Activated B cell treated with CpG ODN at 0.5 μM for 24 hours (primary cell): Measurements from ENCODE around the gene PCNA. TPM values are rescaled to one million over a fixed set of nuclear protein-coding genes. Genes with fewer than 3 reads are reported as not detected.
A peak's percentile ranks its signal among the peaks of the same experiment; 100 is the strongest.

ENCODE experiments used
- ATAC-seq: fragments of 200-7000 bp; cut with Tn5 transposase; one replicate; pipeline ENCODE4 v1.10.0; 2021; ENCODE audit warnings: low read depth, mild to moderate bottlenecking, moderate library complexity
- CTCF ChIA-PET: fragments of 350-600 bp; sonication (Branson Sonifier 250); formaldehyde crosslinking; loops from one replicate; lab custom pipeline; 2021; ENCODE audit warnings: antibody characterized with exemption; lab: Charles Lee
- POLR2A ChIA-PET: fragments of 350-600 bp; sonication (Branson Sonifier 250); formaldehyde crosslinking; loops from one replicate; lab custom pipeline; 2021; ENCODE audit warnings: antibody characterized with exemption; lab: Charles Lee
- DNase-seq: peaks from one replicate; pipeline ENCODE4 v3.0.0; 2022
- H3K27ac Mint-ChIP-seq: one replicate; pipeline ENCODE4 v1.8.0; 2020; ENCODE audit warnings: mixed read lengths
- H3K27me3 Mint-ChIP-seq: one replicate; pipeline ENCODE4 v1.8.0; 2021; ENCODE audit warnings: mixed read lengths
- H3K36me3 Mint-ChIP-seq: one replicate; pipeline ENCODE4 v1.8.0; 2021; ENCODE audit warnings: low read depth, mixed read lengths
- H3K4me1 Mint-ChIP-seq: one replicate; pipeline ENCODE4 v1.8.0; 2021; ENCODE audit warnings: mixed read lengths
- H3K4me3 Mint-ChIP-seq: one replicate; pipeline ENCODE4 v1.8.0; 2020; ENCODE audit warnings: mild to moderate bottlenecking, mixed read lengths
- H3K9me3 Mint-ChIP-seq: one replicate; pipeline ENCODE4 v1.8.0; 2020; ENCODE audit warnings: mixed read lengths
- intact Hi-C: fragments of 100-400 bp; cut with micrococcal nuclease; formaldehyde crosslinking; loops from one replicate; pipeline ENCODE4 v1.15.1; 2024
- total RNA-seq: library from RNA; stranded (reverse); gene quantifications from 2 replicates; pipeline ENCODE4 v1.2.3, GENCODE V29; 2022
- TF ChIP-seq, protein P1 (sequence below): fragments of 200-600 bp; IDR thresholded peaks from one replicate; pipeline ENCODE4 v1.8.0; 2022; ENCODE audit warnings: antibody characterized with exemption, mild to moderate bottlenecking

The PCNA gene
- total RNA-seq: 62.0 and 69.9 TPM in 2 replicates

- Mint-ChIP-seq H3K27ac (peak within 1 kb of the TSS; percentile 94), H3K9me3 (no peaks in the 10 kb centered on the region), H3K4me3 (peak within 1 kb of the TSS; percentile 94), H3K4me1 (peaks cover 27% of the 10 kb centered on the region), H3K36me3 (peaks cover 37% of the 10 kb centered on the region), H3K27me3 (no peaks in the 10 kb centered on the region)
- TF ChIP-seq, protein P1, sequence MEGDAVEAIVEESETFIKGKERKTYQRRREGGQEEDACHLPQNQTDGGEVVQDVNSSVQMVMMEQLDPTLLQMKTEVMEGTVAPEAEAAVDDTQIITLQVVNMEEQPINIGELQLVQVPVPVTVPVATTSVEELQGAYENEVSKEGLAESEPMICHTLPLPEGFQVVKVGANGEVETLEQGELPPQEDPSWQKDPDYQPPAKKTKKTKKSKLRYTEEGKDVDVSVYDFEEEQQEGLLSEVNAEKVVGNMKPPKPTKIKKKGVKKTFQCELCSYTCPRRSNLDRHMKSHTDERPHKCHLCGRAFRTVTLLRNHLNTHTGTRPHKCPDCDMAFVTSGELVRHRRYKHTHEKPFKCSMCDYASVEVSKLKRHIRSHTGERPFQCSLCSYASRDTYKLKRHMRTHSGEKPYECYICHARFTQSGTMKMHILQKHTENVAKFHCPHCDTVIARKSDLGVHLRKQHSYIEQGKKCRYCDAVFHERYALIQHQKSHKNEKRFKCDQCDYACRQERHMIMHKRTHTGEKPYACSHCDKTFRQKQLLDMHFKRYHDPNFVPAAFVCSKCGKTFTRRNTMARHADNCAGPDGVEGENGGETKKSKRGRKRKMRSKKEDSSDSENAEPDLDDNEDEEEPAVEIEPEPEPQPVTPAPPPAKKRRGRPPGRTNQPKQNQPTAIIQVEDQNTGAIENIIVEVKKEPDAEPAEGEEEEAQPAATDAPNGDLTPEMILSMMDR: no peak
- CTCF ChIA-PET: interaction anchor here (1.0 kb wide), 2 partner anchors 72 to 73 kb away, joined by 5 to 6 read pairs; no protein-coding TSS in a partner anchor
- peak; percentile 91 for DNase-seq
- POLR2A ChIA-PET: interaction anchor here (0.5 to 1.6 kb wide), 9 partner anchors 9 to 313 kb away, joined by 3 to 8 read pairs (median 3); no protein-coding TSS in a partner anchor
- peak; percentile 95 for ATAC-seq
- intact Hi-C loops: loop anchor here (1.0 kb wide), 1 partner anchor 8 kb away; the partner anchor contains the start of gene CDS2
Measured at GRCh38 chr20:5119435-5120184, at the start of gene PCNA. TSS of gene PCNA (minus strand) at chr20:5119958. CDS start at chr20:5119798, 160 bp downstream.

GRCh38 chr20:5168651-5169396 is 49.1 kb upstream of the PCNA start:
- peak; percentile 64 for ATAC-seq
- no peak for DNase-seq
- ChIA-PET POLR2A (interaction anchor here (1.7 kb wide), 1 partner anchor 42 kb away, joined by 5 read pairs; the partner anchor contains the start of gene CDS2), CTCF (interaction anchor here (0.9 to 2.2 kb wide), 2 partner anchors 11 to 43 kb away, joined by 3 to 9 read pairs; partner anchors contain the start of gene CDS2)
- H3K27ac Mint-ChIP-seq: peak overlapping the region; percentile 59
- H3K27me3 Mint-ChIP-seq: no peaks in the 10 kb centered on the region
- intact Hi-C loops: loop anchor here (1.0 kb wide), 1 partner anchor 43 kb away; no protein-coding TSS in a partner anchor
- H3K36me3 Mint-ChIP-seq: peaks cover 15% of the 10 kb centered on the region
- H3K4me1 Mint-ChIP-seq: peaks cover 87% of the 10 kb centered on the region
- TF ChIP-seq, protein P1: no peak
- H3K4me3 Mint-ChIP-seq: peak overlapping the region; percentile 60
- H3K9me3 Mint-ChIP-seq: no peaks in the 10 kb centered on the region

GRCh38 chr20:5164645-5165625 is 45.2 kb upstream of the PCNA start:
- ChIA-PET POLR2A (interaction anchor here (0.7 to 1.6 kb wide), 2 partner anchors 38 to 278 kb away, joined by 4 to 5 read pairs; partner anchors contain the start of gene CDS2), CTCF (no interaction called here)
- H3K27ac Mint-ChIP-seq: no peak overlapping the region
- DNase-seq: no peak
- TF ChIP-seq, protein P1: no peak
- H3K27me3 Mint-ChIP-seq: no peaks in the 10 kb centered on the region
- peaks cover 77% of the 10 kb centered on the region for H3K4me1 Mint-ChIP-seq
- intact Hi-C loops: no loop called here
- H3K4me3 Mint-ChIP-seq: no peak overlapping the region
- no peak for ATAC-seq
- H3K9me3 Mint-ChIP-seq: peaks cover 3% of the 10 kb centered on the region
- H3K36me3 Mint-ChIP-seq: peaks cover 5% of the 10 kb centered on the region

GRCh38 chr20:5161536-5162164 is 41.9 kb upstream of the PCNA start:
- no peak overlapping the region for H3K27ac Mint-ChIP-seq
- DNase-seq: no peak
- peaks cover 5% of the 10 kb centered on the region for H3K36me3 Mint-ChIP-seq
- no peak overlapping the region for H3K4me3 Mint-ChIP-seq
- TF ChIP-seq, protein P1: no peak
- H3K27me3 Mint-ChIP-seq: no peaks in the 10 kb centered on the region
- intact Hi-C loops: no loop called here
- ATAC-seq: no peak
- POLR2A ChIA-PET: no interaction called here
- H3K9me3 Mint-ChIP-seq: peaks cover 3% of the 10 kb centered on the region
- CTCF ChIA-PET: no interaction called here
- H3K4me1 Mint-ChIP-seq: peaks cover 50% of the 10 kb centered on the region
